Activated naive CD8-positive, alpha-beta T cell treated with anti-CD3 and anti-CD28 coated beads for 36 hours (primary cell): ENCODE results near the gene PACS1. TPM values are rescaled to one million over a fixed set of nuclear protein-coding genes. Genes with fewer than 3 reads are reported as not detected.
A peak's percentile ranks its signal among the peaks of the same experiment; 100 is the strongest.
"Not testable (repeated sequence)": the region's sequence is repeated elsewhere in the genome, so short reads cannot be mapped to it uniquely, and the experiment has no call there.

Experiments used
- DNase-seq: peaks from one replicate; pipeline ENCODE4 v3.0.0; 2021
- H3K27ac Mint-ChIP-seq: one replicate; pipeline ENCODE4 v1.8.0; 2022; ENCODE audit warnings: mild to moderate bottlenecking, moderate library complexity, mixed read lengths
- H3K27me3 Mint-ChIP-seq: one replicate; pipeline ENCODE4 v1.8.0; 2022; ENCODE audit warnings: mild to moderate bottlenecking, mixed read lengths
- H3K36me3 Mint-ChIP-seq: one replicate; pipeline ENCODE4 v1.8.0; 2021; ENCODE audit warnings: mild to moderate bottlenecking, mixed read lengths
- H3K4me1 Mint-ChIP-seq: one replicate; pipeline ENCODE4 v1.8.0; 2021; ENCODE audit warnings: mixed read lengths
- H3K4me3 Mint-ChIP-seq: one replicate; pipeline ENCODE4 v1.8.0; 2022; ENCODE audit warnings: mild to moderate bottlenecking, moderate library complexity, mixed read lengths
- H3K9me3 Mint-ChIP-seq: one replicate; pipeline ENCODE4 v1.8.0; 2022; ENCODE audit warnings: mixed read lengths
- total RNA-seq, 2 experiments: library from RNA; stranded (reverse); gene quantifications; one replicate each; pipeline ENCODE4 v1.2.3, GENCODE V29; 2021

Gene PACS1
- total RNA-seq, 2 experiments from 2014 or later, result 58.4 to 61.4 TPM

- Mint-ChIP-seq H3K27me3 (no peaks in the 10 kb centered on the region), H3K4me1 (no peaks in the 10 kb centered on the region), H3K27ac (no peak overlapping the region), H3K36me3 (peaks cover 12% of the 10 kb centered on the region), H3K4me3 (no peak overlapping the region), H3K9me3 (no peaks in the 10 kb centered on the region)
- DNase-seq, result no peak
Measured at GRCh38 chr11:66232769-66233168, 162.7 kb downstream of the PACS1 start.

GRCh38 chr11:66233301-66233700 is 163.2 kb downstream of the PACS1 start:
- Mint-ChIP-seq H3K36me3 (peaks cover 12% of the 10 kb centered on the region), H3K9me3 (no peaks in the 10 kb centered on the region), H3K27me3 (no peaks in the 10 kb centered on the region), H3K27ac (no peak overlapping the region), H3K4me3 (no peak overlapping the region), H3K4me1 (no peaks in the 10 kb centered on the region)
- no peak for DNase-seq

GRCh38 chr11:66235141-66235540 is 165.1 kb downstream of the PACS1 start:
- DNase-seq, result no peak
- Mint-ChIP-seq H3K27ac (no peak overlapping the region), H3K4me1 (no peaks in the 10 kb centered on the region), H3K4me3 (no peak overlapping the region), H3K27me3 (no peaks in the 10 kb centered on the region), H3K36me3 (peaks cover 10% of the 10 kb centered on the region), H3K9me3 (no peaks in the 10 kb centered on the region)

GRCh38 chr11:66237867-66238266 is 167.8 kb downstream of the PACS1 start:
- peaks cover 5% of the 10 kb centered on the region for H3K36me3 Mint-ChIP-seq
- no peak overlapping the region for H3K4me3 Mint-ChIP-seq
- peak overlapping the region; percentile 25 for H3K27ac Mint-ChIP-seq
- no peaks in the 10 kb centered on the region for H3K9me3 Mint-ChIP-seq
- no peak for DNase-seq
- no peaks in the 10 kb centered on the region for H3K27me3 Mint-ChIP-seq
- H3K4me1 Mint-ChIP-seq, result no peaks in the 10 kb centered on the region

GRCh38 chr11:66238786-66239413 is 168.8 kb downstream of the PACS1 start:
- no peaks in the 10 kb centered on the region for H3K9me3 Mint-ChIP-seq
- no peak for DNase-seq
- peaks cover 4% of the 10 kb centered on the region for H3K36me3 Mint-ChIP-seq
- no peak overlapping the region for H3K27ac Mint-ChIP-seq
- no peaks in the 10 kb centered on the region for H3K27me3 Mint-ChIP-seq
- H3K4me3 Mint-ChIP-seq, result no peak overlapping the region
- H3K4me1 Mint-ChIP-seq, result peaks cover 1% of the 10 kb centered on the region

- H3K27ac Mint-ChIP-seq, result no peak overlapping the region
- DNase-seq, result no peak
- H3K9me3 Mint-ChIP-seq, result no peaks in the 10 kb centered on the region
- peaks cover 4% of the 10 kb centered on the region for H3K4me1 Mint-ChIP-seq
- H3K4me3 Mint-ChIP-seq, result no peak overlapping the region
- H3K27me3 Mint-ChIP-seq, result no peaks in the 10 kb centered on the region
- peaks cover 2% of the 10 kb centered on the region for H3K36me3 Mint-ChIP-seq
Measured at GRCh38 chr11:66239511-66239910, 169.4 kb downstream of the PACS1 start.

- H3K4me3 Mint-ChIP-seq, result no peak overlapping the region
- no peaks in the 10 kb centered on the region for H3K9me3 Mint-ChIP-seq
- no peak for DNase-seq
- no peaks in the 10 kb centered on the region for H3K36me3 Mint-ChIP-seq
- no peaks in the 10 kb centered on the region for H3K27me3 Mint-ChIP-seq
- H3K4me1 Mint-ChIP-seq, result peaks cover 4% of the 10 kb centered on the region
- H3K27ac Mint-ChIP-seq, result peak overlapping the region; percentile 1
Measured at GRCh38 chr11:66239998-66240780, 170.1 kb downstream of the PACS1 start.

- H3K4me3 Mint-ChIP-seq, result no peak overlapping the region
- no peaks in the 10 kb centered on the region for H3K27me3 Mint-ChIP-seq
- H3K27ac Mint-ChIP-seq, result peak overlapping the region; percentile 1
- no peaks in the 10 kb centered on the region for H3K36me3 Mint-ChIP-seq
- no peak for DNase-seq
- no peaks in the 10 kb centered on the region for H3K9me3 Mint-ChIP-seq
- peaks cover 4% of the 10 kb centered on the region for H3K4me1 Mint-ChIP-seq
Measured at GRCh38 chr11:66240781-66241136, 170.7 kb downstream of the PACS1 start.

GRCh38 chr11:66242095-66242765 is 172.2 kb downstream of the PACS1 start:
- Mint-ChIP-seq H3K4me1 (peaks cover 4% of the 10 kb centered on the region), H3K9me3 (no peaks in the 10 kb centered on the region), H3K36me3 (no peaks in the 10 kb centered on the region), H3K27ac (peak overlapping the region; percentile 21), H3K4me3 (no peak overlapping the region), H3K27me3 (no peaks in the 10 kb centered on the region)
- DNase-seq, result no peak

- H3K4me3 Mint-ChIP-seq, result no peak overlapping the region
- H3K4me1 Mint-ChIP-seq, result peaks cover 4% of the 10 kb centered on the region
- no peak for DNase-seq
- H3K9me3 Mint-ChIP-seq, result no peaks in the 10 kb centered on the region
- H3K27me3 Mint-ChIP-seq, result no peaks in the 10 kb centered on the region
- peak overlapping the region; percentile 68 for H3K27ac Mint-ChIP-seq
- no peaks in the 10 kb centered on the region for H3K36me3 Mint-ChIP-seq
Measured at GRCh38 chr11:66243782-66244535, 173.9 kb downstream of the PACS1 start.

- Mint-ChIP-seq H3K36me3 (no peaks in the 10 kb centered on the region), H3K27me3 (no peaks in the 10 kb centered on the region), H3K9me3 (no peaks in the 10 kb centered on the region), H3K27ac (no peak overlapping the region), H3K4me3 (no peak overlapping the region), H3K4me1 (peaks cover 7% of the 10 kb centered on the region)
- DNase-seq, result no peak
Measured at GRCh38 chr11:66247295-66247694, 177.2 kb downstream of the PACS1 start.

GRCh38 chr11:66247801-66248200 is 177.7 kb downstream of the PACS1 start:
- Mint-ChIP-seq H3K4me3 (no peak overlapping the region), H3K27me3 (no peaks in the 10 kb centered on the region), H3K4me1 (peaks cover 7% of the 10 kb centered on the region), H3K27ac (no peak overlapping the region), H3K9me3 (no peaks in the 10 kb centered on the region), H3K36me3 (no peaks in the 10 kb centered on the region)
- no peak for DNase-seq

- Mint-ChIP-seq H3K27ac (peak overlapping the region; percentile 21), H3K27me3 (no peaks in the 10 kb centered on the region), H3K9me3 (no peaks in the 10 kb centered on the region), H3K4me1 (peaks cover 6% of the 10 kb centered on the region), H3K4me3 (no peak overlapping the region), H3K36me3 (no peaks in the 10 kb centered on the region)
- DNase-seq, result no peak
Measured at GRCh38 chr11:66248903-66249302, 178.8 kb downstream of the PACS1 start.

- H3K27ac Mint-ChIP-seq, result peak overlapping the region; percentile 16
- no peaks in the 10 kb centered on the region for H3K27me3 Mint-ChIP-seq
- no peaks in the 10 kb centered on the region for H3K9me3 Mint-ChIP-seq
- H3K4me1 Mint-ChIP-seq, result peaks cover 12% of the 10 kb centered on the region
- H3K36me3 Mint-ChIP-seq, result no peaks in the 10 kb centered on the region
- no peak overlapping the region for H3K4me3 Mint-ChIP-seq
- no peak for DNase-seq
Measured at GRCh38 chr11:66251809-66252208, 181.7 kb downstream of the PACS1 start.

GRCh38 chr11:66253081-66253480 is 183.0 kb downstream of the PACS1 start:
- not testable (repeated sequence) for H3K27me3 Mint-ChIP-seq, DNase-seq, H3K4me3 Mint-ChIP-seq, H3K36me3 Mint-ChIP-seq, H3K9me3 Mint-ChIP-seq, H3K27ac Mint-ChIP-seq
- H3K4me1 Mint-ChIP-seq, result peaks cover 12% of the 10 kb centered on the region
